Fibroblast of gingiva (primary cell): ENCODE results near the gene SLC25A39.
"Not testable (repeated sequence)": the region's sequence is repeated elsewhere in the genome, so short reads cannot be mapped to it uniquely, and the experiment has no call there.

Experiments
- DNase-seq: peaks from one replicate; pipeline ENCODE4 v3.0.0-alpha.2; 2011; ENCODE audit warnings: low read depth

Gene SLC25A39

DNA sequence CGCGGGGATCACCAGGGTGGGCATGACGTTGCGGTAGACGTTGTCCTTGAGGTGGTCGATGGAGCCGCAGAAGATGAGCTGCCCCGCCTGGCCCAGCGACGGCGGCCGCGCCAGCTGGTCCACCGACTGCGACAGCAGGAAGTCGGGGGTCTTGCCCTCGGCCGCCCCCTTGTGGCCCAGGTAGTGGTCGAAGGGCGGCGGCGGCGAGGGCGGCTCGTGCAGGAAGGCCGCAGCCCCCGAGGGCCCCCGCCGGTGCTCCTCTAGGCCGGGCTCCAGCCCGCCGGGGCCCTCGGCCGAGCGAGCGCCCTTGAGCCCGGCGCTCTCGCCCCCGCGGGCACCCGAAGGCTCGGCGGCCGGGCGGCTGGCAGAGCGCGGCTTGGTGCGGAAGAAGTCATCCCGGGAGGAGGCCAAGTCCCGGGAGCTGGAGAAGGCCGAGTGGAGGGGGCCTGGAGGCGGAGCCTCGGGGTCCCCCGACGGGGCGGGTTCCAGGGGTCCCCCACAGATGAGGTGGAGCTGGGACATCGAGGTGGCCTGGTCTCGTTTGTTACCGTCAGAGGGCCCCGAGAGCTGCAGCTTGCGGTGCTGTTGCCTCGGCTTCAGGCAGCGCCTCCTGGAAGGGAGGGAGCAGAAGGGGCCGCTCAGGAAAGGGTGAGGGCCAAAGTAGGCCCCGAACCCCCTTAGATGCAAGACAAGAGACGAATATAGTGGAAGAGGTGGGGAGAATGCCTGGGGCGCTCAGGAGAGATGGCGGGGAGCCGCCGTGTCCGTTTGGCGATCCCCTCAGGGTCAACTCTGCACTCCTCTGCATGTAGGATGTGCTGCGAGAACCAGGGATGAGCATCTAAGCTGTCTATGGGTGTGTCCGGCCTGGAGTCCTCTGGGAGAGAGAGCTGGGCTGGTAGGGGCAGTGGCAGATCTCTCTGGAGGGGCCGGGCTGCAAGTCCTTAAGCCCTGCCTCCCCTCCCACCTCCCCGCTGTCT lies 30.2 kb upstream of the SLC25A39 start:
- DNase-seq = no peak

DNA sequence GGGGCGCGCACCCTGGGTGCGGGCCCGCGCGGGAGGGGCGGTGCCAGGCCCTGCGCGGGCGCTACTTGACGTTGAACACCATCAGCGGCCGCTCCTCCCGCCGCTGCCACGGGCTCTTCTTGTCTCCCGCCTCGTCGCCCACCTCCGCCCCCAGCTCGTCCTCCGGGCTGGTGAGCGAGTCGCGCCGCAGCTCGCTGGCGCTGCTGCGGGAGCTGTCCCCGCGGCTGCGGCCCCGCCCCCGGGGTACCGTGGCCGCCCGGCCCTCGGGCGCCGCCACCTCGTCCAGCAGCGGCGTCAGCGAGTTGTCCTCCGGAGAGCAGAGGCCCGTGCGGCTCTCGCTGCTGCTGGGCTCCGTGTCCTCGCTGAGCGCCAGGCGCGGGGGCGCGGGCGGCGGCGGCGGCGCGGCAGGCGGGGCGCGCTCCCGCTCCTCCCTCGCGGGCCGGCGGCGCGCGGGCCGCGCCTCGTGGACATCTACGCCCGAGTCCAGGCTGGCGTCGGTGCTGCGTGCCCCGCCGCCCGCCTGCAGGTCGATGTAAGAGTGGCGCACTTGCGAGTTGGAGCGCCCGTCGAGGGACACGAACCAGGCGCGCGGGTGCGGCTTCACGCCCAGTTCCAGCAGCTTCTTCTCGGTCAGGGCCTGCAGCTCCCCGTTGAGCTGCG lies 29.2 kb upstream of the SLC25A39 start:
- no peak for DNase-seq

DNA sequence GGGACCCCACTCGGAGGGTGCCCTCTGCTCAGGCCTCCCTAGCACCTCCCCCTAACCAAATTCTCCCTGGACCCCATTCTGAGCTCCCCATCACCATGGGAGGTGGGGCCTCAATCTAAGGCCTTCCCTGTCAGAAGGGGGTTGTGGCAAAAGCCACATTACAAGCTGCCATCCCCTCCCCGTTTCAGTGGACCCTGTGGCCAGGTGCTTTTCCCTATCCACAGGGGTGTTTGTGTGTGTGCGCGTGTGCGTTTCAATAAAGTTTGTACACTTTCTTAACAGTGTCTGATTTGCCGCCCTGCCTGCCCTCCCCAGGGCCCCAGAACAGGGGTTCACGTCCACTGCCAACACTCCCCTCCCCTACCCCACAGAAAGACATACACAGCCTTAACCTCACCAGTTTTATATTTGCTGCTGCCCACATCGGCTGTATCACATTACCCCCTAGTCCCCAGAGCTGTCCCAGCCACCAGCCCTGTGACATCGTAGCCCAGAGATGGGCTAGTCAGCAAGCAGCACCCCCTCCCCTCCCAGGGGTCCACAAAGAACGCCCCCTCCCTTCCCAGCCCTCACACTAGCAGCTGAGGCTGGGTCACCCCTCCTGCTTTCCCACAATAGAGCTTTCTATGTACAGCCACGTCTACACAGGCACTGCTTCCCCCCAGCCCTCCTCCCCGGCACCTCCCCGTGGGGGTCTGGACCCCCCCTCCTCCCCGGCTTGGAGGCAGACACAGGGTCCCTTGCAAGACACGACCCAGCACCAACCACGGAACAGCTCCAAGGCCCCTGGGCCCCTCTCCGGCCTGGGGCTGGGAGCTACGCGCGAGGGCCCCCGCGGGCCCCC lies 28.4 kb upstream of the SLC25A39 start:
- no peak for DNase-seq

DNA sequence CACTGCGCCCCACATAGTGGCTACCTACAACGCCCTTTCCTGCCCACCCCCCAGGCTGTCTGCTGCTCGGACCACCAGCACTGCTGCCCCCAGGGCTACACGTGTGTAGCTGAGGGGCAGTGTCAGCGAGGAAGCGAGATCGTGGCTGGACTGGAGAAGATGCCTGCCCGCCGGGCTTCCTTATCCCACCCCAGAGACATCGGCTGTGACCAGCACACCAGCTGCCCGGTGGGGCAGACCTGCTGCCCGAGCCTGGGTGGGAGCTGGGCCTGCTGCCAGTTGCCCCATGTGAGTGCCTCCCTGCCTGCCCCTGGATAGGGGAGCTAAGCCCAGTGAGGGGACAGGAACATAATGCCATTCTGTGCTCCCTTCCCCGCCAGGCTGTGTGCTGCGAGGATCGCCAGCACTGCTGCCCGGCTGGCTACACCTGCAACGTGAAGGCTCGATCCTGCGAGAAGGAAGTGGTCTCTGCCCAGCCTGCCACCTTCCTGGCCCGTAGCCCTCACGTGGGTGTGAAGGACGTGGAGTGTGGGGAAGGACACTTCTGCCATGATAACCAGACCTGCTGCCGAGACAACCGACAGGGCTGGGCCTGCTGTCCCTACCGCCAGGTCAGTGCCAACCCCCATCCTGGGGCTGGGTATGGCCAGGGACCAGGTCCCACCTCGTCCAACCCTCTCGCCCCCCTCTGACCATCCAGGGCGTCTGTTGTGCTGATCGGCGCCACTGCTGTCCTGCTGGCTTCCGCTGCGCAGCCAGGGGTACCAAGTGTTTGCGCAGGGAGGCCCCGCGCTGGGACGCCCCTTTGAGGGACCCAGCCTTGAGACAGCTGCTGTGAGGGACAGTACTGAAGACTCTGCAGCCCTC lies 27.6 kb upstream of the SLC25A39 start:
- DNase-seq = no peak

DNA sequence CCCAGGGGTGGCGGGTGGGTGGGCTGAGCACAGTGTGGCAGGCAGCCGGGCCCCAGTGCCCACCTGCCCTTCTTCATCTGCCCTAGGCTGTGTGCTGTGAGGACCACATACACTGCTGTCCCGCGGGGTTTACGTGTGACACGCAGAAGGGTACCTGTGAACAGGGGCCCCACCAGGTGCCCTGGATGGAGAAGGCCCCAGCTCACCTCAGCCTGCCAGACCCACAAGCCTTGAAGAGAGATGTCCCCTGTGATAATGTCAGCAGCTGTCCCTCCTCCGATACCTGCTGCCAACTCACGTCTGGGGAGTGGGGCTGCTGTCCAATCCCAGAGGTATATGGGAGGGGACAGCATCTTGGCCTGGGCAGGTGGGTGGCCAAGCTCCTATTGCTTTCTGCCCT lies 26.8 kb upstream of the SLC25A39 start:
- DNase-seq = no peak

DNA sequence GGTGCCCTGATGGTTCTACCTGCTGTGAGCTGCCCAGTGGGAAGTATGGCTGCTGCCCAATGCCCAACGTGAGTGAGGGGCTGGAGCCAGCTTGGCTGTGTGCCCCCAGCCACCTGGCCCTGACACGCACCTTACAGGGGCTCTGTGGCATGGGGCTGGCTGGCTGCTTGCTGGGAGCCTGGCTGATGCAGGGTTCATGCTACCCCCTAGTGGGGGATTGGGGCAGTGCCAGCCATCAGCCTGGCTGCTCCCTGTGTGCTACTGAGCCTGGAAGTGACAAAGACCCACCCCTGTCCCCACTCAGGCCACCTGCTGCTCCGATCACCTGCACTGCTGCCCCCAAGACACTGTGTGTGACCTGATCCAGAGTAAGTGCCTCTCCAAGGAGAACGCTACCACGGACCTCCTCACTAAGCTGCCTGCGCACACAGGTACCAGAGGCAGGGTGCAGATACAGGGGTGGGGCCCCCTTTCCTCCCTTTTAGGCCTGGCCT lies 26.2 kb upstream of the SLC25A39 start:
- DNase-seq = peak; percentile 19

DNA sequence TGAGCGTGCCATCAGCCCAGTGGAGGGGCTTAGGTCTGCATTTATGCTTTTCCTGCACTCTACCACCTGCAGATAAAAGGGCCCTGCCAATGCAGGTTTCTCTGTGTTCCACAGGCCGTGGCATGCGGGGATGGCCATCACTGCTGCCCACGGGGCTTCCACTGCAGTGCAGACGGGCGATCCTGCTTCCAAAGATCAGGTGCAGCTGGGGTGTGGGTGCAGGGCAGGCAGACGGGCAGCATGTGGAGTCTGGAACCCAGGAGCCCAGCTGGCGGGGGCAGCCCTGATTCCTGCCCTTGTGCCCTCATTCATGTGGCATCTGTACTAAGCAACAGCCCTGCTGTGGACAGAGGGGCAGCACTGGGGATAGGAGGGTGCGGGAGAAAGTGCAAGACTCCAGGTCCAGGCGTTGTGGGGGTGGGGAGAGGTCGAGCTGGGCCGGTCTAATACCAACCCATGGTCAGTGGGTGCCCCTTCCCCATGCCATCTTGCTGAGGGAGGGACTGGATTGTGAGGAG lies 25.0 kb upstream of the SLC25A39 start:
- no peak for DNase-seq

DNA sequence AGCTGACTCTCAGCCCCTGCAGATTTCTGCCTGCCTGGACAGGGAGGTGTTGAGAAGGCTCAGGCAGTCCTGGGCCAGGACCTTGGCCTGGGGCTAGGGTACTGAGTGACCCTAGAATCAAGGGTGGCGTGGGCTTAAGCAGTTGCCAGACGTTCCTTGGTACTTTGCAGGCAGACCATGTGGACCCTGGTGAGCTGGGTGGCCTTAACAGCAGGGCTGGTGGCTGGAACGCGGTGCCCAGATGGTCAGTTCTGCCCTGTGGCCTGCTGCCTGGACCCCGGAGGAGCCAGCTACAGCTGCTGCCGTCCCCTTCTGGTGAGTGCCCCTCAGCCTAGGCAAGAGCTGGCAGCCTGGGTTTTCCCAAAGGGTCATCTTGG lies 24.4 kb upstream of the SLC25A39 start:
- no peak for DNase-seq

DNA sequence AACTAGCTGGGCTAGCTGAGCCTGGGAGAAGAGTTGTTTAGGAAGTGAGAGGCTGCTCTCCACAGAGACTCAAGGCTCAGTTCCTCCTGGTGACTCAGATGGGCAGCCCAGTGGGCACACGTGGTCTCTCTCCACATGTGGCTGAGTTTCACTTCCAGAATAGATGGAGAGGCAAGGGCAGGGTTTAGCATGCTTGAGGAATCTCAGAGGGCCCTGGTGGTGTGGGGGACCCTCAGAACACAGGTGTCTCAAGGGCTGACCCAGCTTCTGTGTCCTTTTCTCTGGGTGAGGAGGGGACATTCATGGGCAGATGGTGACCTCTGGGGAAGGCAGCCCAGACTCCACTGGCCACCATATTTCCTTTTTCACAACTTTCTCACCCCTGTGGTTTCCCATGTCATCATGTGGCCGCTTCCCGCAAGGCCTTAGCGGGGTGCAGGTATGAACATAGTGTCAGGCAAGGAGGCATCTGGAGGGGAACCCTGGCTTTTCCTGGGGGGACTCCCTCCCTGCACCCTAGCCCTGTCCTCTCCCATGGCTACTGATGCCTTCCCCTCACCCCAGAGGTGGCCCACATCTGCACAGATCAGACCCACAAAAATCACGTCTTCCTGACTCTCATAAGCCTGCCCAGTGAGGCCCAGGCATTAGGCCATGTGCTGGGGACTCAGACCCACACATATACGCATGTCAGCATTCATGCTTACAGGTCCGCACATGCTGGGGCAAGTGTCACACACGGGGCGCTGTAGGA lies 23.8 kb upstream of the SLC25A39 start:
- DNase-seq = no peak

DNA sequence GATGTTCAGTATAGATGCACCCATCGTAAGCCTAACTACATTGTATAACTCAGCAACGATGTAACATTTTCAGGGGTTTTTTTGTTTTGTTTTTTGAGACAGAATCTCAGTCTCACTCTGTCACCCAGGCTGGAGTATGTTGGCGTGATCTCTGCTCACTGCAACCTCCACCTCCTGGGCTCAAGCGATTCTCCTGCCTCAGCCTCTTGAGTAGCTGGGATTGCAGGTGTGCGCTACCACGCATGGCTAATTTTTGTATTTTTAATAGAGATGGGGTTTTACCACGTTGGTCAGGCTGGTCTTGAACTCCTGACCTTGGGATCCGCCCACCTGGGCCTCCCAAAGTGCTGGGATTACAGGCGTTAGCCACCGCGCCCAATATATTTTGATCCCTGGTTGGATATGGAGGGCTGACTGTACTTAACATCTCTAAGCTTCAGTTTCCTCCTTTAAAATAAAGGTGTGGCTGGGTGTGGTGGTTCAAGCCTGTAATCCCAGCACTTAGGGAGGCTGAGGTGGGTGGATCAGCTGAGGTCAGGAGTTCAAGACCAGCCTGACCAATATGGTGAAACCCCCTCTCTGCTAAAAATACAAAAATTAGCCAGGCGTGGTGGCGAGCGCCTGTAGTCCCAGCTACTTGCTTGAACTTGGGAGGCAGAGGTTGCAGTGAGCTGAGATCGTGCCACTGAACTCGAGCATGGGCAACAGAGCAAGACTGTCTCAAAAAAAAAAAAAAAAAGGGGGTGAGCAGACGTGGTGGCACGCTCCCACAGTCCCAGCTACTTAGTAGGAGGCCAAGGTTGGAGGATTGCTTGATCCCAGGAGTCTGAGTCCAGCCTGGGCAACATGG lies 22.8 kb upstream of the SLC25A39 start:
- not testable (repeated sequence) for DNase-seq

DNA sequence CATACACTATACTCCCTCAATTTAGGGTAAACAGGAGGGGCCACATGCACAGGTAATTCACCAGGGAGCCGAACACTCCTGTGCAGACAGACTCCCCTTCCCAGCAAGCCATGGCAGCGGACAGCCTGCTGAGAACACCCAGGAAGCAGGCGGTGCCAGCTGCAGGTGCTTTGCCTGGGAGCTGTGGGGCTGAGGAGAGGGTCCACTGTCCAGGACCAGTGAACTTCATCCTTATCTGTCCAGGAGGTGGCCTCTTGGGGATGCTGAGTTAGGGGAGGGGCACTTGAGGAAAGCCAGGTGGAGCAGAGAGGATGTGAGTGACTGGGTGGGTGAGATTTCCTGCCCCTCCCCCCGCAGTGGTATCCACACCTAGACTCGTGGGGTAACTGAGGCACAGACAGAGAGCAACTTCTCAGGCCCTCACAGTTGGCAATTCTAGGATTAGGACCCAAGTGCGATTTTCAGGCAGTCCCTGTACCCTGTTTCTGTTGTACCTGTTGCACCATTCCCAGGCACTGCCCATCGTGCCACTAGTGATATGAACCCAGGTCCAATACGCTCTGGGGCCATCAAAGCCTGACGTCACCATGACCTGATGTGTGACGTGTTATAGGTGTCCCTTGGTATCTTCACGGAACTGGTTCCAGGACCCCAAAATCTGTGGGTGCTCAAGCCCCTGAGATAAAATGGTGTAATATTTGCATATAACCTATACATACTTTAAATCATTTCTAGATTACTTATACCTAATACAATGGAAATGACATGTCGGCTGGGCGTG lies 21.6 kb upstream of the SLC25A39 start:
- no peak for DNase-seq

DNA sequence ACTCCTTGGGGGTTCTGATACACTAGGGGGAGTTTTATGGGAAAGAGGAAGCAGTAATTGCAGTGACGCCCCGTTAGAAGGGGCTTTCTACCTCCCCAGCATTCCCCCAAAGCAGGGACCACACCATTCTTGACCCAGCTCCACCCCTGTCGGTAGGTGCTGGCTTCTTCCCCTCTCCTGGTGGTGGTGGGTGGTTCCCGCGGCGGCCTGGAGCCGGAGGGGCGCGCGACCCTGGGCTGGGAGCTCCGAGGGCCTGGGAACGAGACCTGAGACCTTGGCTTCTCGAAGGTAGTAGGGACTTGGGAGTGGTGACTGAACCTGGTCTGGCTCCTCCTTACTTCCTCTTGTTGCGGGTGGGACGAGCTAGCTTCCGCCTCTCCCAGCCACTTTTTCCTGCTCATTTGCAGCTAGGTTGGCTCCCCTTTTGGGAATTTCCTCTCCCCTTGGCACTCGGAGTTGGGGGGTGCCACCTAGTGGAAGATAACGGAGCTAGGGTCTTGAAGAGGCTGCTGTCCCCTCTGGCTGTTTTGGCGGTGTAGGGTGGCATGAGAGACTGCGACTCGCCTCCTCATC lies 20.9 kb upstream of the SLC25A39 start:
- DNase-seq = peak; percentile 51

DNA sequence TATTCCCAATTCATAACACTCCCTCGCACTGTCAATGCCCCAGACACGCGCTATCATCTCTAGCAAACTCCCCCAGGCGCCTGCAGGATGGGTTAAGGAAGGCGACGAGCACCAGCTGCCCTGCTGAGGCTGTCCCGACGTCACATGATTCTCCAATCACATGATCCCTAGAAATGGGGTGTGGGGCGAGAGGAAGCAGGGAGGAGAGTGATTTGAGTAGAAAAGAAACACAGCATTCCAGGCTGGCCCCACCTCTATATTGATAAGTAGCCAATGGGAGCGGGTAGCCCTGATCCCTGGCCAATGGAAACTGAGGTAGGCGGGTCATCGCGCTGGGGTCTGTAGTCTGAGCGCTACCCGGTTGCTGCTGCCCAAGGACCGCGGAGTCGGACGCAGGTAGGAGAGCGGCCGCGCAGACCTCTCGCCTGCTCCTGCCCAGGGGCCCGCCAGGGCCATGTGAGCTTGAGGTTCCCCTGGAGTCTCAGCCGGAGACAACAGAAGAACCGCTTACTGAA lies 20.4 kb upstream of the SLC25A39 start, which contains the start of gene GRN:
GRN (plus strand) TSS at position 364 of the 515 bp plus-strand sequence. CDS start 3,863 bp downstream, outside the sequence.
- DNase-seq = peak; percentile 98

DNA sequence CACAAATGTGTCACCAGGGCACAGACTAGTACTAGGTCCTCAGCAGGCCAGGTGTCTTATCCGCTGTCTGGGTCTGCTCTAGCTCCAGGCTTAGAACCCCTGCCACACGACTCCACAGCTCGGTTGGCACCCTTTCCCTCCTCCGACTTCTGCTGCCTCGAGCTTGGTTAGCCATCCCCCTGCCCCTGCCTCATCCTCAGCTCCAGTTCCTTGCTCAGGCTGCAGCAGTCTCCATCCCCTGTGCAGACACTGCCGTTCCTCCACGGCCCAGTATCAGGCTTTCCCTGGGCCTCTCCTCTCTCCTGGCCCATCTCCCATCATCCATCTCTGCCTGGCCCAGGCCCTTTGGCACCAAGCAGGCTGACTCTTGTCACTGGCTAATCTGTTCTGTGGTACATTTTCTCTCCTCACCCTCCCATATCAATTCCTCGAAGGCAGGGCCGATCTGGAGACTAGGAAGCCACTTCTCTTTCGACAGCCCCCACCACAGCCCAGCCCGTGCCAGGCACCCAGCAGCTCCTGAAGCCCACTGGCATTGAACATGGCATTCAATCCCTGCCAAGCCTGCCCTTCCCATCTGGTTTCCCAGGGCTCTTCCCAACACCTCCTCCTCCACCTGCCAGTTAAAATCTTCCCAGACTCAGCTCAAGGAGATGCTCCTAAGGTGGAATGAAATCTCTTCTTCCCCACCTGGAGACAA lies 19.0 kb upstream of the SLC25A39 start:
- DNase-seq = no peak

DNA sequence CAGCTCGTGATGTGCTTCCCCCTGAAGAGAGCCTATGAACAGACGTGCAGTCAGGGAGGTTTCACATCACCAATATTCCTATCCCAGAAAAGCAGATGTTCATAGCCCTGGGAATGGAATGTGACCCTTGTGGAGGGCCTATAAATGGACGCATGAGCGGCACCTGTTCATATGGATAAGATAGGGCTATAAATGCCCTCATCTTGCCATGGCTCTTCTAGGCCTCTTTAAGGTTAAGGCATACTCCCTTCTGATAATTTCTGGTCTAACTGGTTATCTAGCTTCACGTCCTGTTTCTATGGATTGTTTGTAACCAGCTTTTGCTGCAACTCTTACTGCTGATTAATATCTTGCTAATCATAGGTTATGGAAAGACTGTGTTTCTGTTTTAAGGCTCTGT lies 15.9 kb upstream of the SLC25A39 start:
- not testable (repeated sequence) for DNase-seq

DNA sequence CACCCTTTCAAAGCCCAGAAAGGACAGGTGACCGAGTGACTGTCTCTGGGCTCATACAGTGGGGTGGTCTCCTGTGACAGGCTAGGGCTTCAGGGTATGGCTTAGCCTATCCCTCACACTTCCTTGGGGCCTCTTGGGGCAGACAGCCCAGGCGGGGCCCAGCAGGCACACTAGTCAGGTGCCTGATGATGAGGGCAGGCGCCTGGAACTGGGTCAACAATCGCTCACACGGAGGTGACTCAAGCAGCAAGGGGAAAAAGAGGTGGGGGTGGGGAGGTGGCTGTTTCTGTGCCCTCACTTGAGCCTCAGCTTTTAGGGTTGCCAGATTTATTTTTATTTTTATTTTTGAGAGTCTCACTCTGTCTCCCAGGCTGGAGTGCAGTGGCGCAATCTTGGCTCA lies 14.1 kb upstream of the SLC25A39 start:
- no peak for DNase-seq

DNA sequence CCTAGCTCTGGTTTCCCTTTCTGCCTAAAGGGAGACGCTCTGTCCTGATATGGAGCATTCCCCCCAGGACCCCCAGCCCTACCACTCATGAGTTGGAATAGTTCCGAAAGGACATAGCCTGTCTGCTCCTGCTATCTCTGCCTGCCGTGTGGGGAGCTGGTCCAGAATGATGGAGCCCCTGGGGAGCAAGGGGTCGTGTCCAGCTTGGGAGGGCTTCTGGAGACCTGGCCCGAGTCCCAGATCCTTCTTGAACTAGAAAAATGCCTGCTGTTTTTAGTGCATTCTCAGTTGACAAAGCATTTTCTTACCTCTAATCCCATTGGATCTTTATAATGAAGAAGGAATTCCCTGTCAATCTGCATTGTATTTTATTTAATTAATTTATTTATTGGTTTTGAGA lies 11.3 kb upstream of the SLC25A39 start:
- DNase-seq = no peak
